ENCODE data around the gene HES1. TPM values are rescaled to one million over a fixed set of nuclear protein-coding genes. Genes with fewer than 3 reads are reported as not detected.

HES1 gene
- total RNA-seq, 1 donor: 13.4 TPM

DNA sequence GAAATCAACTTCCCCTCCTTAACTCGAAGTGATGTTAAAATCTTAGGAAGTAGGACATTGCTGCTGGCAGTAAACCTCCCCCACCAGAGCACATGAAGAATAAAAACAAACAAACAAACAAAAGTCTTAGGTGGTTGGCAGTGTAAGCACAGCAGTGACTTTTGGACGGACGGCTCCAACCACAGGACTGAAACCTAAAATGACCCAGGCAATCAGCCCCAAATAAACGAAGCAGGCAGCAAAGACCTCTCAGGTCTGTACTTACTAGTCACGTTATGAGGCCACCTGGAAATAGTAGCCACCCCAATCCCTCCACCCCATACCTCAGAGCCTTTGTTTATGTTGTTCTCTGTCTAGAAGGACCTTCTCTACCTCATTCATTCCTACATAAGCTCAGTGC is 33.5 kb upstream of the HES1 start:
- no peak for DNase-seq (ENCODE audit: low read depth)
- H3K4me3 ChIP-seq (ENCODE audit: low read depth, low read length): no peak overlapping the region
- no peak for TF ChIP-seq CTCF (IDR thresholded peaks at IDR 0.05; ENCODE audit: insufficient read depth, low read depth, low read length)

GRCh38 chr3:194103505-194103904 is 32.4 kb upstream of the HES1 start:
- no peak for TF ChIP-seq CTCF (IDR thresholded peaks at IDR 0.05; ENCODE audit: insufficient read depth, low read depth, low read length)
- DNase-seq (ENCODE audit: low read depth): no peak

DNA sequence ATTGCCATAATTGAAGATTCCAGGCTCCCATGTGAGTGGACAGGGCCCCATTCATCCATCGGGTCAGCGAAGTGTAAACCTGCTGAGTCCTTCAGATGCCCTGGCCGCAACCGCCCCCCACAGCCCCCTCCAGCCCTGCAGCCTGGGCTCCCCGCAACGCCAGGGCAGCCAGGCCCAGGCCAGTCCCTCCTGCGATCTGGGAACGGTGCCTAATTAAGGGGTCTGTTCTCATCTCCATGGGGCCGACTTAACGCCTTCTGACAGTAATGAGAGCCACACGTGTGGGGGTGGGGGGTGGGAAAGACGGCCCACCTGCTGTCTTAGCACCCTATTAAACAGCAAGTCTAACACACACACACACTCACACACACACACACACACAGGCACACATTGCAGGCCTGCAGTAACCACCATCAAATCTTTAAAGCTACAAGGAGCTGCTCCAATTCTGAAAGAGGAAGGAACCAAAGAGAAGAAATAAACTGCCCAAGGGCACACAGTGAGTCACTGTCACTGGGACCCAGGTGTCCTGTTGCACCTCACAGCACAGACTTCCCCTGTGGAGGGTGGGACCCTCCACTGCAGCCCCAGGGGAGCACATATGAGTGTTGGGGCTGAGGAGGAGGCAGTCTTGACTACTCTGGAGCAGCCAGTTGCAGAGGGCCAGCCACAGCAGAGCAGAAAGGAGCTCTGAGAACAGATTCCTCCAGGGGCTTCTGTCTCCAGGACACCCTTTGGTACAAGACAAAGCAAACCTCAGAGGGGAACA is 31.8 kb upstream of the HES1 start:
- DNase-seq (ENCODE audit: low read depth): no peak
- H3K4me3 ChIP-seq (ENCODE audit: low read depth, low read length): no peak overlapping the region
- TF ChIP-seq CTCF (IDR thresholded peaks at IDR 0.05; ENCODE audit: insufficient read depth, low read depth, low read length): no peak

More at GRCh38 chr3:194103505-194103904, 32.4 kb upstream of the HES1 start:
- no peak overlapping the region for H3K4me3 ChIP-seq (ENCODE audit: low read depth, low read length)

GRCh38 chr3:194105292-194105691 is 30.7 kb upstream of the HES1 start:
- H3K4me3 ChIP-seq (ENCODE audit: low read depth, low read length): no peak overlapping the region
- no peak for DNase-seq (ENCODE audit: low read depth)
- no peak for TF ChIP-seq CTCF (IDR thresholded peaks at IDR 0.05; ENCODE audit: insufficient read depth, low read depth, low read length)

GRCh38 chr3:194107107-194107506 is 28.8 kb upstream of the HES1 start:
- TF ChIP-seq CTCF (IDR thresholded peaks at IDR 0.05; ENCODE audit: insufficient read depth, low read depth, low read length): no peak
- H3K4me3 ChIP-seq (ENCODE audit: low read depth, low read length): no peak overlapping the region
- no peak for DNase-seq (ENCODE audit: low read depth)

DNA sequence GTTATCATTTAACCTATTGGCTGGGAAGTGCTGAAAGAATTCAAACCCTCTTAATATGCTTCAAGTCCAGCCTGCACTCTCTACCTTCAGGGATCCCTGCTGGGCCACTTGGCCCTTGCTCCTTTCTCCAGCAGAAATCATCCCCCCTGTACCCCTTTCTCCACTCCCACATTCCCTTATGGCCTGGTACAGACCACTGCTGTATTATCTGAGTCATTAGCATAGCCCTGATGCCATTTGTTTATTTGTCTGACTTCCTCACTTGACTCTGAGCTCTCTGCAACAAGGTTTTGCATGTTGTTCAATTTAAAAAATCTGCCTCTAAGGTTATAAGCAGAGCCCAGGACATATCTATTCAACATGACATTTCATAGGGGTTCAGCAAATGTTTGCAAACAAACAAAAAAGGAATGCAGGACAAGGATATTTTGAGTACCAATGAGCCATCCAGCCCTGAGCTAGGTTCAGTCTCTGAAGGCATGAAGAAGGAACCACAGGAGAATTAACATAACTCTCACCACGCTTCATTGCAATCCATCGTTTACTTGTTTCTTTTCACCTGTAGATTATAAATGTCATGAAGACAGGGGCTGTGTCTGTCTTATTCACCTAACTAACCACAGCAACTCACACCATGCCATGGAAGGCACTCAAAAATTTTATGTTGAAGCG is 26.6 kb upstream of the HES1 start:
- no peak overlapping the region for H3K4me3 ChIP-seq (ENCODE audit: low read depth, low read length)
- no peak for TF ChIP-seq CTCF (IDR thresholded peaks at IDR 0.05; ENCODE audit: insufficient read depth, low read depth, low read length)
- no peak for DNase-seq (ENCODE audit: low read depth)

All from fibroblast of villous mesenchyme (primary cell).